ENCODE results near the gene RASA3.

- TF ChIP-seq EZH2 (IDR thresholded peaks at IDR 0.05), result no peak
- no peak for TF ChIP-seq EZH2phosphoT487 (IDR thresholded peaks at IDR 0.05)
- TF ChIP-seq CTCF (IDR thresholded peaks at IDR 0.05), result no peak
Observed at GRCh38 chr13:113948034-113948742, 184.2 kb downstream of the RASA3 start.

Measured in neural progenitor cell (in vitro differentiated cells).